Measurements from ENCODE around the gene SGK1.

SGK1 gene

DNA sequence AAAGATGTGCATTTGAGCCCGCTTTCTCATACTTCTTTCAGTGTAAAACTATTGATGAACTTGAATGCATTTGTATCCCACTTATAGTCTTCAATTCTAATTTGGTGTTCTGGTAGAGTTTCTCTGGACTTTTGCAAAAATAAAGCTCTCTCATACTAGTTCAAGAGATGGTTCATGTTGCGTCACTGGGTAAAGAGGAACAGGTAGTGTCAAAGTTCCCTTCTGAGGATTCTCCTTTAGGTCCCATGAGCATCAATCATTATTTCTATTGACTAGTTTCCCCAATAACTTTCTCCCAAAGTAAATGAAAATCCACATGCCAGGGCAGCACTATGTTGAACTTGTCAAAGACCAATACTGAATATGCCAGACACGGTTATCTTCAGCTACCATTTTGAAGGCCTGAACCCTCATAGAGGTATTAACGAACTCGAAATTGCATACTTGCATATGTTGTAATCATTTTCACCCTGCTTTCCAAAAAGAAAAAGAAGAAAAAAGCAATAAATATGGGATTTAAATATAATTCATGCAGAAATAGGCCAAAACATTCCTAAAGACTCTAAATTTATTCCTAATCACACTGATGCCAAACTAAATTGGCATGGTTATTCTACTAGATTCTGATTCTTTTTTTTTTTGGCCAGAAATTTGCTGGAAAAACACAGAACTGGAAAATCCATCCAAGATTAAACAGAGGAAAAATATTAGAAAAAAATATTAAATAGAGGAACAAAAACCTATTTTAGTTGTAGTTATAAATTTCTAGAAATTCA is 84.5 kb downstream of the SGK1 start:
- no peak for DNase-seq (ENCODE audit: low read depth)
- no peak overlapping the region for H3K4me3 ChIP-seq (ENCODE audit: low read depth, low read length)
- TF ChIP-seq, protein P1, sequence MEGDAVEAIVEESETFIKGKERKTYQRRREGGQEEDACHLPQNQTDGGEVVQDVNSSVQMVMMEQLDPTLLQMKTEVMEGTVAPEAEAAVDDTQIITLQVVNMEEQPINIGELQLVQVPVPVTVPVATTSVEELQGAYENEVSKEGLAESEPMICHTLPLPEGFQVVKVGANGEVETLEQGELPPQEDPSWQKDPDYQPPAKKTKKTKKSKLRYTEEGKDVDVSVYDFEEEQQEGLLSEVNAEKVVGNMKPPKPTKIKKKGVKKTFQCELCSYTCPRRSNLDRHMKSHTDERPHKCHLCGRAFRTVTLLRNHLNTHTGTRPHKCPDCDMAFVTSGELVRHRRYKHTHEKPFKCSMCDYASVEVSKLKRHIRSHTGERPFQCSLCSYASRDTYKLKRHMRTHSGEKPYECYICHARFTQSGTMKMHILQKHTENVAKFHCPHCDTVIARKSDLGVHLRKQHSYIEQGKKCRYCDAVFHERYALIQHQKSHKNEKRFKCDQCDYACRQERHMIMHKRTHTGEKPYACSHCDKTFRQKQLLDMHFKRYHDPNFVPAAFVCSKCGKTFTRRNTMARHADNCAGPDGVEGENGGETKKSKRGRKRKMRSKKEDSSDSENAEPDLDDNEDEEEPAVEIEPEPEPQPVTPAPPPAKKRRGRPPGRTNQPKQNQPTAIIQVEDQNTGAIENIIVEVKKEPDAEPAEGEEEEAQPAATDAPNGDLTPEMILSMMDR (IDR thresholded peaks at IDR 0.05; ENCODE audit: insufficient read depth, low read depth, low read length, missing control alignments) = no peak

DNA sequence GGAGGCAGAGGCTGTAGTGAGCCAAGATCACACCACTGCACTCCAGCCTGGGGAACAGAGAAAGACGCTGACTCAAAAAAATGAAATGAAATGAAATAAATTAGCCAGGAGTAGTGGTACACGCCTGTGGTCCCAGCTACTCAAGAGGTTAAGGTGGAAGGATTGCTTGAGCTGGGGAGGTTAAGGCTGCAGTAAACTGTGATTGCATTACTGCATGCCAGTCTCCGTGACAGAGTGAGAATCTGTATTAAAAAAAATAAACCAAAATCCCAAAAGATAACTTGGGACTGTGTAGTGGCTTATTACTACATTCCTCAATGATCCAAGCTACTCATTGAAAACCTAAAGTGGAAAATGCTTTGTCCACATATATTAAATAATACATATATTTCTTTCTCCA is 87.0 kb downstream of the SGK1 start:
- H3K4me3 ChIP-seq (ENCODE audit: low read depth, low read length) = no peak overlapping the region
- TF ChIP-seq, protein P1 (IDR thresholded peaks at IDR 0.05; ENCODE audit: insufficient read depth, low read depth, low read length, missing control alignments) = no peak
- no peak for DNase-seq (ENCODE audit: low read depth)

DNA sequence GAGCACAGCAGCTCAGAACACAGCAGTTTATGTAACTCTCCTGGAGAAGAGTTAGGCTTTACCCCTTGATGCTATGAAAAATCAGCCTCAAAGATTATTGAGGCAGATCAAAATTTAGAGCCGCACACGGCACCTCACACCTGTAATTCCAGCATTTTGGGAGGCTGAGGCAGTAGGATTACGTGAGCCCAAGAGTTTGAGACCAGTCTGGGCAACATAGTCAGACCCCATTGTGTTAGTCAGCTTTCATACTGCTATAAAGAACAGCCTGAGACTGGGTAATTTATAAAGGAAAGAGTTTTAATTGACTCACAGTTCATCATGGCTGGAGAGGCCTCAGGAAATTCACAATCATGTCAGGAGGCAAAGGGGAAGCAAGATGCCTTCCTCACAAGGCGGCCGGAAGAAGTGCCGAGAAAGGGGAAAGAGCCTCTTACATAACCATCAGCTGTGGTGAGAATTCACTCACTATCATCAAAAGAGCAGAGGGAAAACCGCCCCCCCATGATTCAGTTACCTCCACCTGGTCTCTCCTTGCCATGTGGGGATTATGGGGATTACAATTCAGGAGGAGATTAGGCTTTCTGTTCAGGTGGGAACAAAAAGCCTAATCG is 87.7 kb downstream of the SGK1 start:
- H3K4me3 ChIP-seq (ENCODE audit: low read depth, low read length) = no peak overlapping the region
- DNase-seq (ENCODE audit: low read depth) = no peak

DNA sequence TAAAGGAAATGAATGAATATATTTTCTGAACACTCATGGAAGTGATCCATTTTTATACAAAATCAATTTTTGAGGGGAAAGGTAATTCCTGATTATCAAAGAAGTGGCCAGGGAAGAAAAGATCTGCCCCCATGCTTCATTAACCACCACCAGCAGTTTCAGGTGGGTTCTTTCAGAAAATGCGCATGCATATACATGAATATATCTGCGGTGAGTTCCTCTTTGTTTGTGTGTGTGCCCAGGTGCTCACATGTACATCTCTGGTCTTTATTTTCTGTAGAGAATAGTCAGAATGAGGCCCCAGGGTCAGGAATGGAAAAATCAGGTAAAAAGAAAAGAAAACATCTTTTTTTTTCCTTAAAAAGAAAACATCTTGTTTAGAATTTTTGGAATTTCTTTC is 88.4 kb downstream of the SGK1 start:
- TF ChIP-seq, protein P1 (IDR thresholded peaks at IDR 0.05; ENCODE audit: insufficient read depth, low read depth, low read length, missing control alignments) = no peak
- H3K4me3 ChIP-seq (ENCODE audit: low read depth, low read length) = no peak overlapping the region
- no peak for DNase-seq (ENCODE audit: low read depth)

More for the DNA sequence above, 87.7 kb downstream of the SGK1 start:
- TF ChIP-seq, protein P1 (IDR thresholded peaks at IDR 0.05; ENCODE audit: insufficient read depth, low read depth, low read length, missing control alignments) = no peak

DNA sequence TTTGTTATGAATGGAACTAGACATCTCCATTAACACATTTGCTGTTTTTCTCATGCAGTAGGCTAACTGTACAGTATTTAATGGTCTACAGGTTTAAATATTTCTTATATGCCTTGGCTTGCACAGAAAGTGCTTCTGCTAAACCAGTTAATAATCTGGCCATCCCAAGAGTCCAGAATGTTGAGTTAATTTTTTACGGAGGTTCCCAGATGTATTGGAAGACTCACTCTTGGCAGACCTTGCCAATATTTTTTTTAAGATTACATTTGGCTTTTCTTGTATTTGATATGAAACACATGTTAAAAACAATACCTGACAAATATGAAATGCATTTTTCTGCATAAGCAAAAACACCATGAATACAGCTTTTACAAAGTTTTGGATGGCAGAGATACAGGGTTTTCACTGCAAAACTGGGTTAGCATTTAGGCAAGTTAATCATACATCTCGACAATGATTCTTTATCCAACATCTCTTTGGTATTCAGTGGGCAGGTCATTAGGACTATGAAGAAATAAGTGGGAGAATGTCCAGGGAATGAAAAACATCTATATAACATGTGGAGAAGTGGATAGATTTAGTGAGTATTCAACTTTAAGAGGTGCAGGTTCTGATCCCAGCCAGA is 94.0 kb downstream of the SGK1 start:
- H3K4me3 ChIP-seq (ENCODE audit: low read depth, low read length) = no peak overlapping the region
- DNase-seq (ENCODE audit: low read depth) = no peak
- TF ChIP-seq, protein P1 (IDR thresholded peaks at IDR 0.05; ENCODE audit: insufficient read depth, low read depth, low read length, missing control alignments) = no peak

DNA sequence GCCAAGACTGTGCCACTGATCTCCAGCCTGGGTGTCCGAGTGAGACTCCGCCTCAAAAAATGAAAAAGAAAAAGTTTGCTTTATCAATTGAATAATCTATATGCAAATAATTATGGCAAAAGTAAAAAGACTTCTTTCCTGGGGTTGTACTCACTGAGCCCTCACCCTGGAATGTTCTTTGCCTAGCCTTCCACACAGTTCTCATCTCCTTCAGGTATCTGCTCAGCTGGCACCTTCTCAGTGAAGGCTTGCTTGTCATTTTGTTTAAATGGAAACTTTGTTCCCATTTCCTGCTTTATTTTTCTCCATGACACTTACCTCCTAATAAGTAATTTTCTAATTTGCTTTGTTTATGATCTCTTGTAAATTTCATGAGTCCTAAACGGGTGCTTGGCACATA is 96.7 kb downstream of the SGK1 start:
- H3K4me3 ChIP-seq (ENCODE audit: low read depth, low read length) = no peak overlapping the region
- TF ChIP-seq, protein P1 (IDR thresholded peaks at IDR 0.05; ENCODE audit: insufficient read depth, low read depth, low read length, missing control alignments) = no peak
- DNase-seq (ENCODE audit: low read depth) = no peak

Measured in GM12865 (cell line).